Colonic mucosa (tissue), 4 donors: Measurements from ENCODE around the gene RFX4. TPM values are rescaled to one million over a fixed set of nuclear protein-coding genes. Genes with fewer than 3 reads are reported as not detected.
"Not testable (repeated sequence)": the region's sequence is repeated elsewhere in the genome, so short reads cannot be mapped to it uniquely, and the experiment has no call there.

ENCODE experiments used
- DNase-seq: peaks from one replicate; pipeline ENCODE4 v3.0.0-alpha.2; 2020
- H3K27ac ChIP-seq: fragments of 200-600 bp; one replicate; pipeline ENCODE4 v1.8.0; 2021
- H3K27me3 ChIP-seq: fragments of 200-600 bp; one replicate; pipeline ENCODE4 v1.8.0; 2021
- H3K36me3 ChIP-seq: fragments of 200-600 bp; one replicate; pipeline ENCODE4 v1.8.0; 2021
- H3K4me1 ChIP-seq: fragments of 200-600 bp; one replicate; pipeline ENCODE4 v1.8.0; 2021; ENCODE audit warnings: mild to moderate bottlenecking
- H3K4me3 ChIP-seq: fragments of 200-600 bp; one replicate; pipeline ENCODE4 v1.8.0; 2021
- H3K9ac ChIP-seq, 2 donors: one replicate each; pipeline ENCODE4 v1.7.0; 2013; ENCODE audit warnings: control low read depth in 2 of 2, low read depth in 2 of 2, low read length in 2 of 2
- H3K9me3 ChIP-seq: fragments of 200-600 bp; one replicate; pipeline ENCODE4 v1.8.0; 2021
- CTCF ChIP-seq: fragments of 200-600 bp; IDR thresholded peaks from one replicate; pipeline ENCODE4 v1.8.0; 2022; ENCODE audit warnings: antibody characterized with exemption, mild to moderate bottlenecking
- intact Hi-C: fragments of 100-400 bp; cut with DNase I; formaldehyde crosslinking; loops from one replicate; pipeline ENCODE4 v1.14.1; 2022
- total RNA-seq, 2 donors: library from RNA; stranded (reverse); fragmentation: NEBNext Ultra II Directional in 1 of 2; extraction: Animal tissue kit (Norgen Biotek cat#: 25700) in 1 of 2; gene quantifications; one replicate each; pipeline ENCODE4 v1.2.1, GENCODE V29; 2021
- donor health status: healthy.
- donor health status: DM: no; HTN: no; CAD: no.
- donor health status: DM: no; HTN: no; CAD: no.

The RFX4 gene
- total RNA-seq, 2 donors from 2014 or later = not detected

- Histone ChIP-seq H3K27me3 (no peaks in the 10 kb centered on the region), H3K4me3 (no peak overlapping the region), H3K36me3 (no peaks in the 10 kb centered on the region), H3K4me1 (no peaks in the 10 kb centered on the region), H3K9ac (no peak overlapping the region), H3K9me3 (no peaks in the 10 kb centered on the region), H3K27ac (no peak overlapping the region)
- peak; percentile 20 for TF ChIP-seq CTCF
- DNase-seq = no peak
- intact Hi-C loops = loop anchor here (5.0 kb wide), 2 partner anchors 160 to 240 kb away; no protein-coding TSS in a partner anchor
Measured at GRCh38 chr12:106682594-106683234, 99.9 kb downstream of the RFX4 start.

GRCh38 chr12:106684497-106684896, 101.7 kb downstream of the RFX4 start:
- no peak for TF ChIP-seq CTCF
- H3K9me3 ChIP-seq = no peaks in the 10 kb centered on the region
- no peaks in the 10 kb centered on the region for H3K27me3 ChIP-seq
- no peak overlapping the region for H3K9ac ChIP-seq
- H3K4me1 ChIP-seq = no peaks in the 10 kb centered on the region
- H3K27ac ChIP-seq = no peak overlapping the region
- no peaks in the 10 kb centered on the region for H3K36me3 ChIP-seq
- no peak overlapping the region for H3K4me3 ChIP-seq
- DNase-seq = no peak
- intact Hi-C loops = loop anchor here (5.0 kb wide), 2 partner anchors 158 to 238 kb away; no protein-coding TSS in a partner anchor

GRCh38 chr12:106685381-106685780, 102.6 kb downstream of the RFX4 start:
- Histone ChIP-seq H3K9me3 (no peaks in the 10 kb centered on the region), H3K4me1 (no peaks in the 10 kb centered on the region), H3K27me3 (no peaks in the 10 kb centered on the region), H3K27ac (no peak overlapping the region), H3K9ac (no peak overlapping the region), H3K36me3 (no peaks in the 10 kb centered on the region), H3K4me3 (no peak overlapping the region)
- no peak for TF ChIP-seq CTCF
- no peak for DNase-seq
- intact Hi-C loops = no loop called here

GRCh38 chr12:106687672-106688071, 104.9 kb downstream of the RFX4 start:
- Histone ChIP-seq H3K27me3 (no peaks in the 10 kb centered on the region), H3K9ac (no peak overlapping the region), H3K9me3 (no peaks in the 10 kb centered on the region), H3K4me1 (no peaks in the 10 kb centered on the region), H3K36me3 (no peaks in the 10 kb centered on the region), H3K27ac (no peak overlapping the region), H3K4me3 (no peak overlapping the region)
- no peak for TF ChIP-seq CTCF
- DNase-seq = no peak
- intact Hi-C loops = no loop called here

- H3K9me3 ChIP-seq = no peaks in the 10 kb centered on the region
- no peaks in the 10 kb centered on the region for H3K36me3 ChIP-seq
- intact Hi-C loops = no loop called here
- no peaks in the 10 kb centered on the region for H3K4me1 ChIP-seq
- no peaks in the 10 kb centered on the region for H3K27me3 ChIP-seq
- no peak overlapping the region for H3K27ac ChIP-seq
- no peak for DNase-seq
- TF ChIP-seq CTCF = no peak
- no peak overlapping the region for H3K4me3 ChIP-seq
- no peak overlapping the region for H3K9ac ChIP-seq
Measured at GRCh38 chr12:106690569-106691305, 107.9 kb downstream of the RFX4 start.

GRCh38 chr12:106692033-106692432, 109.2 kb downstream of the RFX4 start:
- H3K4me1 ChIP-seq, H3K27me3 ChIP-seq, H3K9me3 ChIP-seq, DNase-seq, H3K4me3 ChIP-seq, intact Hi-C loops, H3K36me3 ChIP-seq, H3K9ac ChIP-seq, H3K27ac ChIP-seq: not testable (repeated sequence)
